ENCODE results near the gene NPDC1.
A peak's percentile ranks its signal among the peaks of the same experiment; 100 is the strongest.

NPDC1 gene

GRCh38 chr9:137000177-137000930 lies 45.6 kb downstream of the NPDC1 start:
- Histone ChIP-seq H3K4me1 (ENCODE audit: control insufficient read depth, insufficient read depth, low read length) (peaks cover 13% of the 10 kb centered on the region), H3K36me3 (ENCODE audit: control insufficient read depth, insufficient read depth, low read length) (no peaks in the 10 kb centered on the region), H3K27me3 (ENCODE audit: control insufficient read depth, insufficient read depth, low read length, poor library complexity, severe bottlenecking) (peaks cover 10% of the 10 kb centered on the region), H3K27ac (ENCODE audit: insufficient read depth, low read depth, low read length, poor library complexity, severe bottlenecking) (no peak overlapping the region), H3K9me3 (ENCODE audit: control insufficient read depth, low read length) (no peaks in the 10 kb centered on the region), H3K4me3 (ENCODE audit: insufficient read depth, low read depth, low read length) (no peak overlapping the region)
- WGBS, 2 experiments, result 89 to 93% methylated on average over 10 of the region's 10 CpGs

GRCh38 chr9:136997830-136998234 lies 48.1 kb downstream of the NPDC1 start:
- 92 to 93% methylated on average over 18 of the region's 18 CpGs for WGBS, 2 experiments
- Histone ChIP-seq H3K4me1 (ENCODE audit: control insufficient read depth, insufficient read depth, low read length) (peaks cover 20% of the 10 kb centered on the region), H3K36me3 (ENCODE audit: control insufficient read depth, insufficient read depth, low read length) (no peaks in the 10 kb centered on the region), H3K9me3 (ENCODE audit: control insufficient read depth, low read length) (no peaks in the 10 kb centered on the region), H3K27me3 (ENCODE audit: control insufficient read depth, insufficient read depth, low read length, poor library complexity, severe bottlenecking) (peaks cover 30% of the 10 kb centered on the region), H3K4me3 (ENCODE audit: insufficient read depth, low read depth, low read length) (no peak overlapping the region), H3K27ac (ENCODE audit: insufficient read depth, low read depth, low read length, poor library complexity, severe bottlenecking) (no peak overlapping the region)

GRCh38 chr9:136997371-136997770 lies 48.6 kb downstream of the NPDC1 start:
- H3K27me3 ChIP-seq (ENCODE audit: control insufficient read depth, insufficient read depth, low read length, poor library complexity, severe bottlenecking), result peaks cover 30% of the 10 kb centered on the region
- WGBS, 2 experiments, result 83 to 86% methylated on average over 10 of the region's 10 CpGs

GRCh38 chr9:136996361-136997292 lies 49.4 kb downstream of the NPDC1 start, which contains the start of gene CLIC3:
Gene CLIC3, minus strand, starts transcription at chr9:136996568. Its CDS starts 25 bp downstream, at chr9:136996543.
- H3K27me3 ChIP-seq (ENCODE audit: control insufficient read depth, insufficient read depth, low read length, poor library complexity, severe bottlenecking), result peaks cover 30% of the 10 kb centered on the region
- no peak within 1 kb of the TSS for H3K4me3 ChIP-seq (ENCODE audit: insufficient read depth, low read depth, low read length)
- WGBS, 2 experiments, result 48 to 49% methylated on average over 35 of the region's 35 CpGs
- H3K9me3 ChIP-seq (ENCODE audit: control insufficient read depth, low read length), result no peaks in the 10 kb centered on the region
- H3K27ac ChIP-seq (ENCODE audit: insufficient read depth, low read depth, low read length, poor library complexity, severe bottlenecking), result no peak within 1 kb of the TSS
- peaks cover 22% of the 10 kb centered on the region for H3K4me1 ChIP-seq (ENCODE audit: control insufficient read depth, insufficient read depth, low read length)
- H3K36me3 ChIP-seq (ENCODE audit: control insufficient read depth, insufficient read depth, low read length), result no peaks in the 10 kb centered on the region

More at GRCh38 chr9:136997371-136997770, 48.6 kb downstream of the NPDC1 start:
- Histone ChIP-seq H3K36me3 (ENCODE audit: control insufficient read depth, insufficient read depth, low read length) (no peaks in the 10 kb centered on the region), H3K9me3 (ENCODE audit: control insufficient read depth, low read length) (no peaks in the 10 kb centered on the region), H3K4me1 (ENCODE audit: control insufficient read depth, insufficient read depth, low read length) (peaks cover 22% of the 10 kb centered on the region), H3K27ac (ENCODE audit: insufficient read depth, low read depth, low read length, poor library complexity, severe bottlenecking) (no peak overlapping the region), H3K4me3 (ENCODE audit: insufficient read depth, low read depth, low read length) (no peak overlapping the region)

GRCh38 chr9:136995772-136996311 lies 50.1 kb downstream of the NPDC1 start:
- WGBS, 2 experiments, result 88 to 91% methylated on average over 12 of the region's 12 CpGs

GRCh38 chr9:136995362-136995761 lies 50.6 kb downstream of the NPDC1 start:
- H3K36me3 ChIP-seq (ENCODE audit: control insufficient read depth, insufficient read depth, low read length), result no peaks in the 10 kb centered on the region
- no peak overlapping the region for H3K4me3 ChIP-seq (ENCODE audit: insufficient read depth, low read depth, low read length)
- no peaks in the 10 kb centered on the region for H3K9me3 ChIP-seq (ENCODE audit: control insufficient read depth, low read length)
- H3K27ac ChIP-seq (ENCODE audit: insufficient read depth, low read depth, low read length, poor library complexity, severe bottlenecking), result no peak overlapping the region
- peaks cover 37% of the 10 kb centered on the region for H3K27me3 ChIP-seq (ENCODE audit: control insufficient read depth, insufficient read depth, low read length, poor library complexity, severe bottlenecking)
- WGBS, 2 experiments, result 87 to 89% methylated on average over 30 of the region's 30 CpGs
- peaks cover 22% of the 10 kb centered on the region for H3K4me1 ChIP-seq (ENCODE audit: control insufficient read depth, insufficient read depth, low read length)

More at GRCh38 chr9:136995772-136996311, 50.1 kb downstream of the NPDC1 start:
- H3K27me3 ChIP-seq (ENCODE audit: control insufficient read depth, insufficient read depth, low read length, poor library complexity, severe bottlenecking), result peaks cover 37% of the 10 kb centered on the region
- no peaks in the 10 kb centered on the region for H3K36me3 ChIP-seq (ENCODE audit: control insufficient read depth, insufficient read depth, low read length)
- no peak overlapping the region for H3K4me3 ChIP-seq (ENCODE audit: insufficient read depth, low read depth, low read length)
- peaks cover 22% of the 10 kb centered on the region for H3K4me1 ChIP-seq (ENCODE audit: control insufficient read depth, insufficient read depth, low read length)
- H3K9me3 ChIP-seq (ENCODE audit: control insufficient read depth, low read length), result no peaks in the 10 kb centered on the region
- H3K27ac ChIP-seq (ENCODE audit: insufficient read depth, low read depth, low read length, poor library complexity, severe bottlenecking), result no peak overlapping the region

GRCh38 chr9:136994888-136995230 lies 51.1 kb downstream of the NPDC1 start:
- H3K27ac ChIP-seq (ENCODE audit: insufficient read depth, low read depth, low read length, poor library complexity, severe bottlenecking), result no peak overlapping the region
- no peaks in the 10 kb centered on the region for H3K9me3 ChIP-seq (ENCODE audit: control insufficient read depth, low read length)
- peaks cover 37% of the 10 kb centered on the region for H3K27me3 ChIP-seq (ENCODE audit: control insufficient read depth, insufficient read depth, low read length, poor library complexity, severe bottlenecking)
- no peaks in the 10 kb centered on the region for H3K36me3 ChIP-seq (ENCODE audit: control insufficient read depth, insufficient read depth, low read length)
- H3K4me1 ChIP-seq (ENCODE audit: control insufficient read depth, insufficient read depth, low read length), result peaks cover 22% of the 10 kb centered on the region
- no peak overlapping the region for H3K4me3 ChIP-seq (ENCODE audit: insufficient read depth, low read depth, low read length)
- WGBS, 2 experiments, result 71 to 72% methylated on average over 40 of the region's 40 CpGs

- Histone ChIP-seq H3K27ac (ENCODE audit: insufficient read depth, low read depth, low read length, poor library complexity, severe bottlenecking) (no peak overlapping the region), H3K36me3 (ENCODE audit: control insufficient read depth, insufficient read depth, low read length) (no peaks in the 10 kb centered on the region), H3K4me1 (ENCODE audit: control insufficient read depth, insufficient read depth, low read length) (peaks cover 22% of the 10 kb centered on the region), H3K9me3 (ENCODE audit: control insufficient read depth, low read length) (no peaks in the 10 kb centered on the region), H3K27me3 (ENCODE audit: control insufficient read depth, insufficient read depth, low read length, poor library complexity, severe bottlenecking) (peaks cover 37% of the 10 kb centered on the region), H3K4me3 (ENCODE audit: insufficient read depth, low read depth, low read length) (no peak overlapping the region)
- 79 to 82% methylated on average over 54 of the region's 54 CpGs for WGBS, 2 experiments
These were observed 51.6 kb downstream of the NPDC1 start for GRCh38 chr9:136994180-136994887.

- WGBS, 2 experiments, result 43 to 44% methylated on average over 18 of the region's 18 CpGs
These were observed 53.1 kb downstream of the NPDC1 start for GRCh38 chr9:136992819-136993369.

More at GRCh38 chr9:136992819-136993369, 53.1 kb downstream of the NPDC1 start:
- no peaks in the 10 kb centered on the region for H3K36me3 ChIP-seq (ENCODE audit: control insufficient read depth, insufficient read depth, low read length)
- no peaks in the 10 kb centered on the region for H3K9me3 ChIP-seq (ENCODE audit: control insufficient read depth, low read length)
- H3K4me3 ChIP-seq (ENCODE audit: insufficient read depth, low read depth, low read length), result peak overlapping the region; percentile 78
- no peak overlapping the region for H3K27ac ChIP-seq (ENCODE audit: insufficient read depth, low read depth, low read length, poor library complexity, severe bottlenecking)
- peaks cover 22% of the 10 kb centered on the region for H3K4me1 ChIP-seq (ENCODE audit: control insufficient read depth, insufficient read depth, low read length)
- H3K27me3 ChIP-seq (ENCODE audit: control insufficient read depth, insufficient read depth, low read length, poor library complexity, severe bottlenecking), result peaks cover 38% of the 10 kb centered on the region

Data from ectodermal cell (in vitro differentiated cells).